Measurements from ENCODE around the gene SLC5A2.

The SLC5A2 gene

GRCh38 chr16:31530405-31530804 is 47.5 kb downstream of the SLC5A2 start:
- H3K27ac ChIP-seq = no peak overlapping the region
- H3K27me3 ChIP-seq (ENCODE audit: insufficient read depth, low read depth, severe bottlenecking) = peaks cover 86% of the 10 kb centered on the region
- no peak overlapping the region for H3K4me3 ChIP-seq (ENCODE audit: low read depth, low read length)
- H3K36me3 ChIP-seq = no peaks in the 10 kb centered on the region
- no peak for TF ChIP-seq CTCF (IDR thresholded peaks at IDR 0.05; ENCODE audit: low read depth, low read length)
- no peak for DNase-seq
- no peaks in the 10 kb centered on the region for H3K9me3 ChIP-seq (ENCODE audit: severe bottlenecking)

GRCh38 chr16:31531096-31531495 is 48.2 kb downstream of the SLC5A2 start:
- Histone ChIP-seq H3K27me3 (ENCODE audit: insufficient read depth, low read depth, severe bottlenecking) (peaks cover 85% of the 10 kb centered on the region), H3K36me3 (no peaks in the 10 kb centered on the region), H3K27ac (no peak overlapping the region), H3K4me3 (ENCODE audit: low read depth, low read length) (no peak overlapping the region), H3K9me3 (ENCODE audit: severe bottlenecking) (no peaks in the 10 kb centered on the region)
- no peak for TF ChIP-seq CTCF (IDR thresholded peaks at IDR 0.05; ENCODE audit: low read depth, low read length)
- DNase-seq = no peak

GRCh38 chr16:31532120-31532519 is 49.2 kb downstream of the SLC5A2 start:
- DNase-seq = no peak
- H3K4me3 ChIP-seq (ENCODE audit: low read depth, low read length) = no peak overlapping the region
- H3K9me3 ChIP-seq (ENCODE audit: severe bottlenecking) = no peaks in the 10 kb centered on the region
- no peak overlapping the region for H3K27ac ChIP-seq
- no peaks in the 10 kb centered on the region for H3K36me3 ChIP-seq
- peaks cover 86% of the 10 kb centered on the region for H3K27me3 ChIP-seq (ENCODE audit: insufficient read depth, low read depth, severe bottlenecking)
- no peak for TF ChIP-seq CTCF (IDR thresholded peaks at IDR 0.05; ENCODE audit: low read depth, low read length)

- H3K4me3 ChIP-seq (ENCODE audit: low read depth, low read length) = no peak overlapping the region
- no peaks in the 10 kb centered on the region for H3K36me3 ChIP-seq
- no peak for DNase-seq
- H3K27me3 ChIP-seq (ENCODE audit: insufficient read depth, low read depth, severe bottlenecking) = peaks cover 88% of the 10 kb centered on the region
- H3K9me3 ChIP-seq (ENCODE audit: severe bottlenecking) = peaks cover 5% of the 10 kb centered on the region
- H3K27ac ChIP-seq = no peak overlapping the region
- TF ChIP-seq CTCF (IDR thresholded peaks at IDR 0.05; ENCODE audit: low read depth, low read length) = no peak
Measured at GRCh38 chr16:31532896-31533295, 50.0 kb downstream of the SLC5A2 start.

- H3K27ac ChIP-seq = no peak overlapping the region
- no peak for DNase-seq
- TF ChIP-seq CTCF (IDR thresholded peaks at IDR 0.05; ENCODE audit: low read depth, low read length) = no peak
- peaks cover 85% of the 10 kb centered on the region for H3K27me3 ChIP-seq (ENCODE audit: insufficient read depth, low read depth, severe bottlenecking)
- no peak overlapping the region for H3K4me3 ChIP-seq (ENCODE audit: low read depth, low read length)
- H3K9me3 ChIP-seq (ENCODE audit: severe bottlenecking) = peaks cover 15% of the 10 kb centered on the region
- H3K36me3 ChIP-seq = no peaks in the 10 kb centered on the region
Measured at GRCh38 chr16:31535737-31536136, 52.8 kb downstream of the SLC5A2 start.

DNA sequence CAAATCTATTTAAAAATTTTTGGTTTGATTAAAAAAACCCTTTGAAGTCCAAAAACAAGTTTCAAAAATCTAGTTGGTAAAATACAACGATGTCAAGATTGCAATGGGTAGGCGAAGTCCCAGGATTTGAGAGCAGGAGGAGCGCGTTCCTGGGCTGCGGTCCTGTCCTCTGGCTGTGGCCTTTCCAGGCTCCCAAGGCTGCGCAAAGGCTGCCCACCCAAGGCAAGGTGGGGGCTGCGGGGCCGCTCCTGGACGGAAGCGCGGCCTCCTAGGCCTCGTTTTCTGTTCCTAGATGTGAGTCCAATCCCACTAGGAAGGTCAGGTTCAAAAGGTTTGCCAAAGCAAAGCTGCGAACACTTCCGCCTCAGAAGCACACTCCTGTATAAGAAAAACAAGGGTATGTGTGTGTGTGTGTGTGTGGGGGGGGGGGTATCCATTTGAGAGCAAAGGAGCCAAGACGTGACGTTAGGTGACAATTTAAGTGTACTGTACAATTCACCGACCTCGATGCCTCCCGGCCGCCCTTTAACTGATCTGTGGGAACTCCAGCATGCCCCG is 54.0 kb downstream of the SLC5A2 start:
- no peak for TF ChIP-seq CTCF (IDR thresholded peaks at IDR 0.05; ENCODE audit: low read depth, low read length)
- no peak overlapping the region for H3K4me3 ChIP-seq (ENCODE audit: low read depth, low read length)
- H3K27ac ChIP-seq = no peak overlapping the region
- H3K36me3 ChIP-seq = no peaks in the 10 kb centered on the region
- peaks cover 85% of the 10 kb centered on the region for H3K27me3 ChIP-seq (ENCODE audit: insufficient read depth, low read depth, severe bottlenecking)
- DNase-seq = no peak
- peaks cover 15% of the 10 kb centered on the region for H3K9me3 ChIP-seq (ENCODE audit: severe bottlenecking)
